Measurements from ENCODE around the gene GALT.

DNA sequence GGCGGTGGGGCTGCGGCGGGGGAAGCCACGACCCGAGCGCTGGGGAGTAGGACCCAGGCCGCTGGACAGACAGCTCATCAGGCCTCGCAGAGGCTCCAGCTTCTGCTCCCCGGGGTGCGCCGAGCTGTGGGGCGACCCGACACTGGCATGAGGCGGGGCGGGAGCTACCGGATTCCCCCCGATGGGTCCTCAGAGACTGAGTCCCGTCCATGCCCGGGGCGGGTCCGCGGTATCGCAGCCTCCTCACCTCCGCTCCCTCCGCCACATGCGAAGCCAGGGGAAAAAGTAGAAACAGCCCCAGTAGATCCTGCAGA lies 18.5 kb downstream of the GALT start:
- TF ChIP-seq, protein P1, sequence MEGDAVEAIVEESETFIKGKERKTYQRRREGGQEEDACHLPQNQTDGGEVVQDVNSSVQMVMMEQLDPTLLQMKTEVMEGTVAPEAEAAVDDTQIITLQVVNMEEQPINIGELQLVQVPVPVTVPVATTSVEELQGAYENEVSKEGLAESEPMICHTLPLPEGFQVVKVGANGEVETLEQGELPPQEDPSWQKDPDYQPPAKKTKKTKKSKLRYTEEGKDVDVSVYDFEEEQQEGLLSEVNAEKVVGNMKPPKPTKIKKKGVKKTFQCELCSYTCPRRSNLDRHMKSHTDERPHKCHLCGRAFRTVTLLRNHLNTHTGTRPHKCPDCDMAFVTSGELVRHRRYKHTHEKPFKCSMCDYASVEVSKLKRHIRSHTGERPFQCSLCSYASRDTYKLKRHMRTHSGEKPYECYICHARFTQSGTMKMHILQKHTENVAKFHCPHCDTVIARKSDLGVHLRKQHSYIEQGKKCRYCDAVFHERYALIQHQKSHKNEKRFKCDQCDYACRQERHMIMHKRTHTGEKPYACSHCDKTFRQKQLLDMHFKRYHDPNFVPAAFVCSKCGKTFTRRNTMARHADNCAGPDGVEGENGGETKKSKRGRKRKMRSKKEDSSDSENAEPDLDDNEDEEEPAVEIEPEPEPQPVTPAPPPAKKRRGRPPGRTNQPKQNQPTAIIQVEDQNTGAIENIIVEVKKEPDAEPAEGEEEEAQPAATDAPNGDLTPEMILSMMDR (conservative IDR thresholded peaks at IDR 0.05; ENCODE audit: low read depth, low read length), result no peak
- TF ChIP-seq POLR2A (IDR thresholded peaks at IDR 0.05; ENCODE audit: low read depth, low read length) (no peak), CEBPB (IDR thresholded peaks at IDR 0.05; ENCODE audit: low read depth, low read length) (no peak), MXI1 (IDR thresholded peaks at IDR 0.05; ENCODE audit: borderline replicate concordance, low read depth, low read length) (no peak)
